ENCODE results near the gene NAPA.

Gene NAPA

GRCh38 chr19:47483800-47484690 is 30.8 kb downstream of the NAPA start, which contains the start of gene KPTN:
KPTN (minus strand) TSS chr19:47484219; CDS start chr19:47484160, 59 bp downstream.
- H3K4me3 ChIP-seq (ENCODE audit: low read depth, low read length), result peak within 1 kb of the TSS; percentile 75
- TF ChIP-seq, protein P1, sequence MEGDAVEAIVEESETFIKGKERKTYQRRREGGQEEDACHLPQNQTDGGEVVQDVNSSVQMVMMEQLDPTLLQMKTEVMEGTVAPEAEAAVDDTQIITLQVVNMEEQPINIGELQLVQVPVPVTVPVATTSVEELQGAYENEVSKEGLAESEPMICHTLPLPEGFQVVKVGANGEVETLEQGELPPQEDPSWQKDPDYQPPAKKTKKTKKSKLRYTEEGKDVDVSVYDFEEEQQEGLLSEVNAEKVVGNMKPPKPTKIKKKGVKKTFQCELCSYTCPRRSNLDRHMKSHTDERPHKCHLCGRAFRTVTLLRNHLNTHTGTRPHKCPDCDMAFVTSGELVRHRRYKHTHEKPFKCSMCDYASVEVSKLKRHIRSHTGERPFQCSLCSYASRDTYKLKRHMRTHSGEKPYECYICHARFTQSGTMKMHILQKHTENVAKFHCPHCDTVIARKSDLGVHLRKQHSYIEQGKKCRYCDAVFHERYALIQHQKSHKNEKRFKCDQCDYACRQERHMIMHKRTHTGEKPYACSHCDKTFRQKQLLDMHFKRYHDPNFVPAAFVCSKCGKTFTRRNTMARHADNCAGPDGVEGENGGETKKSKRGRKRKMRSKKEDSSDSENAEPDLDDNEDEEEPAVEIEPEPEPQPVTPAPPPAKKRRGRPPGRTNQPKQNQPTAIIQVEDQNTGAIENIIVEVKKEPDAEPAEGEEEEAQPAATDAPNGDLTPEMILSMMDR (IDR thresholded peaks at IDR 0.05; ENCODE audit: low read depth, low read length, missing control alignments), result peak; percentile 96
- in situ Hi-C loops (cut with HindIII; ENCODE audit: low sequenced_read_pairs), result no loop called here
- peak; percentile 78 for DNase-seq (ENCODE audit: low read depth)

DNA sequence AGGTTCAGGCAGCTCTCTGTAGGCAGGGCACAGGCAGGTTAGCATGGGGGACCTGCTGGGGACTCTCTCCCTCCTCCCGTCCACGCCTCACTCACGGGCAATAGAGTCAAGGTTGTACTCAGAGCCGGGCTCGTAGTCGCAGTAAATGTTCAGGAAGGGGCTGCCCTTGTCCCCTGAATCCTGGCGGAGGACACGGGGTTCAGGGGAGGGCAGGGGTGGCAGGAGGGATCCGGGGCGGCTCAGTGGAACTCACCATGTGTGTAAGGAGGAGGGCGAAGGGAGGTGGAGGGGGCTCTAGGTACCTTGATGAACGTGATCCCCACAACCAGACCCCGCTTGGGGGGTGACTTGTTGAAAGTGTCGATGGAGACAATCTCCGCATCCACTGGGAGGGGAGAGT is 31.7 kb downstream of the NAPA start:
- TF ChIP-seq, protein P1 (IDR thresholded peaks at IDR 0.05; ENCODE audit: low read depth, low read length, missing control alignments), result no peak
- H3K4me3 ChIP-seq (ENCODE audit: low read depth, low read length), result peak overlapping the region; percentile 75
- in situ Hi-C loops (cut with HindIII; ENCODE audit: low sequenced_read_pairs), result no loop called here
- no peak for DNase-seq (ENCODE audit: low read depth)

DNA sequence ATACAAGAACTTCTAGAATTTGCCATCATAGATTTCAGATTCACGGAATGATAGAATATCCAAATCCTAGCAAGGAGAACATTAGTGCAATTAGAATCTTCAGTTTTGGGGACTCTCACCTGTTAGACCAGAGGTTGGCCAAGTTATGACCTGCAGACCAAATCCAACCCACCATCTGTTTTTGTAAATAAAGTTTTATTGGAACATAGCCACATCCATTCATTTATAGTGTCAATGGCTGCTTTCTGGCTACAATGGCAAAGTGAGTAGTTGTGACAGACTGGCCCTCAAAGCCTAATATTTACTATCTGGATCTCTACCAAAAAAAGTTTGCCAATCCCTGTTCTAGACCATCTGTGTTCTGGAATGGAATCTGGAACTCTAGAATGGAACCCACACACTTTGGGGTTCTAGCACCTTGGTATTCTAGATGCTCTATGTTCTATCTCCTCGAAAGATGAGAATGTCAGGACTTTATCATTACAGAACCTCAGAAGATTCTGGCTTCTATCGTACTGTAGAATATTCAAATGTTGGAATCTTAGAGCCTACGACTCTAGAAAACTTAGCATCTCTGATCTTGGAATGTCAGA is 33.3 kb downstream of the NAPA start:
- TF ChIP-seq, protein P1 (IDR thresholded peaks at IDR 0.05; ENCODE audit: low read depth, low read length, missing control alignments), result no peak
- no peak overlapping the region for H3K4me3 ChIP-seq (ENCODE audit: low read depth, low read length)
- no peak for DNase-seq (ENCODE audit: low read depth)
- in situ Hi-C loops (cut with HindIII; ENCODE audit: low sequenced_read_pairs), result no loop called here

DNA sequence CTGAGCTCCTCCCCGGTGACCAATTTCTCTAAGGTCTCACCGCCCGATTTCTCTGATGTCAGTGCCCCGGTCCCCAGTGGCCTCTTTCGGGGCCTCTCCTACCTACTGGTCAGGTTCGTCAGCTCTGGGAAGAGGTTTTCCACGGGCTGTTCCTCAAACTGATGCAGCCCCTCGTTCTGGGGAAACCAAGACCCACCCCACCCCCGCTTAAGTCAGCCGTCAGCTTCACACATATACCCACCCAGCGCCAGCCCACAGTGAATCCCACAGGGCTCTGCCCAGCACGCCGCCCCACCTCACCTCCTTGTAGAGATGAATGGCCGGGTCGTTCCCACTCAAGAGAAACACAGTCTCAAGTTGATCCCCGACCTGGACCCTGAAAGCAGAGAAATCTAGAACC is 34.2 kb downstream of the NAPA start:
- in situ Hi-C loops (cut with HindIII; ENCODE audit: low sequenced_read_pairs), result no loop called here
- DNase-seq (ENCODE audit: low read depth), result no peak
- TF ChIP-seq, protein P1 (IDR thresholded peaks at IDR 0.05; ENCODE audit: low read depth, low read length, missing control alignments), result no peak
- no peak overlapping the region for H3K4me3 ChIP-seq (ENCODE audit: low read depth, low read length)

GRCh38 chr19:47479701-47480503 is 35.0 kb downstream of the NAPA start:
- TF ChIP-seq, protein P1 (IDR thresholded peaks at IDR 0.05; ENCODE audit: low read depth, low read length, missing control alignments), result no peak
- H3K4me3 ChIP-seq (ENCODE audit: low read depth, low read length), result no peak overlapping the region
- no peak for DNase-seq (ENCODE audit: low read depth)
- in situ Hi-C loops (cut with HindIII; ENCODE audit: low sequenced_read_pairs), result no loop called here

GRCh38 chr19:47476438-47476972 is 38.4 kb downstream of the NAPA start:
- TF ChIP-seq, protein P1 (IDR thresholded peaks at IDR 0.05; ENCODE audit: low read depth, low read length, missing control alignments), result no peak
- in situ Hi-C loops (cut with HindIII; ENCODE audit: low sequenced_read_pairs), result no loop called here
- no peak for DNase-seq (ENCODE audit: low read depth)
- no peak overlapping the region for H3K4me3 ChIP-seq (ENCODE audit: low read depth, low read length)
